GM18507 (cell line): ENCODE data around the gene PPP1R14B.

Source experiments
- DNase-seq: peaks from one replicate; pipeline ENCODE4 v3.0.0; 2011; ENCODE audit warnings: low read depth; ENCODE audit not compliant: insufficient read length; ENCODE audit errors: extremely low spot score
- FAIRE-seq: peaks from 2 replicates; lab custom pipeline; 2011; peaks lifted over from hg19 to GRCh38; lab: Jason Lieb, UNC

PPP1R14B gene

GRCh38 chr11:64223001-64223651 lies 23.6 kb downstream of the PPP1R14B start:
- FAIRE-seq = no peak

GRCh38 chr11:64222651-64223000 lies 24.1 kb downstream of the PPP1R14B start:
- no peak for FAIRE-seq
- DNase-seq = no peak

More at GRCh38 chr11:64223001-64223651, 23.6 kb downstream of the PPP1R14B start:
- DNase-seq = no peak

GRCh38 chr11:64220798-64221197 lies 25.9 kb downstream of the PPP1R14B start:
- DNase-seq (no peak), FAIRE-seq (no peak)

- FAIRE-seq (no peak), DNase-seq (no peak)
These were observed 26.5 kb downstream of the PPP1R14B start for GRCh38 chr11:64220271-64220670.

- FAIRE-seq (no peak), DNase-seq (no peak)
These were observed 27.0 kb downstream of the PPP1R14B start for GRCh38 chr11:64219755-64220154.

GRCh38 chr11:64219354-64219684 lies 27.4 kb downstream of the PPP1R14B start:
- DNase-seq = no peak
- no peak for FAIRE-seq

GRCh38 chr11:64218628-64219353 lies 28.0 kb downstream of the PPP1R14B start:
- DNase-seq = no peak
- FAIRE-seq = no peak

GRCh38 chr11:64216879-64217278 lies 29.9 kb downstream of the PPP1R14B start:
- DNase-seq (no peak), FAIRE-seq (no peak)

- no peak for FAIRE-seq
- DNase-seq = no peak
These were observed 35.4 kb downstream of the PPP1R14B start for GRCh38 chr11:64211181-64211872.

- FAIRE-seq (no peak), DNase-seq (no peak)
These were observed 36.3 kb downstream of the PPP1R14B start for GRCh38 chr11:64210301-64211020.

- FAIRE-seq = no peak
- no peak for DNase-seq
These were observed 37.2 kb downstream of the PPP1R14B start for GRCh38 chr11:64209563-64209843.

GRCh38 chr11:64208796-64209562 lies 37.8 kb downstream of the PPP1R14B start:
- FAIRE-seq = no peak
- DNase-seq = no peak

- DNase-seq = no peak
- no peak for FAIRE-seq
These were observed 38.5 kb downstream of the PPP1R14B start for GRCh38 chr11:64208086-64208795.

GRCh38 chr11:64207256-64208085 lies 39.3 kb downstream of the PPP1R14B start:
- peak; percentile 94 for FAIRE-seq
- DNase-seq = peak; percentile 84

- peak; percentile 70 for FAIRE-seq
- DNase-seq = no peak
These were observed 40.1 kb downstream of the PPP1R14B start, which contains the start of gene FERMT3 for GRCh38 chr11:64206457-64207255. TSS of gene FERMT3 (plus strand) at chr11:64206721. CDS start at chr11:64207365, 644 bp downstream.

GRCh38 chr11:64204464-64204989 lies 42.2 kb downstream of the PPP1R14B start:
- DNase-seq (no peak), FAIRE-seq (peak; percentile 72)

- DNase-seq (no peak), FAIRE-seq (no peak)
These were observed 42.7 kb downstream of the PPP1R14B start for GRCh38 chr11:64204080-64204440.
